Measurements from ENCODE around the gene MAN1A1.

Gene MAN1A1

DNA sequence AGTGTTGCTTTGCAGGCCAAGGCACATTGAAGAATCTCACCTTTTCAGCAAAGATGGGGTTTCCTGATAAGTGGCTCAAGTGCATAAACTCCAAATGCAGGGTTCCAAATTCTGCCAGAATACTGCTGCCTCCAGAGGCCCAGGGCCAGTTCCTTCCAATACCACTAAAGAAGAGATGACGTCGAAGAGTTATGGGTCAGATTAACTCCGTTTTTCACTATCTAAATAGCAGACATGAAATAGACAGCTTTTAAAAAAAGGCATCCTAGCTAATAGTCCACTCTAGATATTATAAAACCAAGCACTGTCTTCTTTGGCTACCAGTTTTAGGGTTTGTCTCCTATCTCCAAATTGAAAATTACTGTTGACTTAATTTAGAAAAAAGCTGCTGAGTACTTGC, 144.8 kb downstream of the MAN1A1 start:
- no peak for DNase-seq (ENCODE audit: extremely low read depth in 1 of 2, low read depth in 1 of 2)

DNA sequence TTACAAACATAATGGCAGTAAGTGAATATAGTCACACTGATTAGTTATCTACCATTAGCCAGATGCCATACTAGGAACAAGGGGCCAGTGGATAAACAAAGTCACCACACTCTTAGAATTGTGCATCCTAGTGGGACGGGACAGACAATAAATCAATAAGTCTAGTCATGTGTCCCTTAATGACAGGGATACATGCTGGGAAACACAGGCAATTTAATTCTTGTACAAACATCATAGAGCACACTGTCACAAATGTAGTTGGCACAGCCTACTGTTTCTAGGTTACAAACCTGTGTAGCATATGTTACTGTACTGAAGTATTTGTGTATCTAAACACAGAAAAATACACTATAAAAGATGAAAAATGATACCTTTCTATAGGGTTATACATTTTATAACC, 148.1 kb downstream of the MAN1A1 start:
- no peak for DNase-seq (ENCODE audit: extremely low read depth in 1 of 2, low read depth in 1 of 2)

DNA sequence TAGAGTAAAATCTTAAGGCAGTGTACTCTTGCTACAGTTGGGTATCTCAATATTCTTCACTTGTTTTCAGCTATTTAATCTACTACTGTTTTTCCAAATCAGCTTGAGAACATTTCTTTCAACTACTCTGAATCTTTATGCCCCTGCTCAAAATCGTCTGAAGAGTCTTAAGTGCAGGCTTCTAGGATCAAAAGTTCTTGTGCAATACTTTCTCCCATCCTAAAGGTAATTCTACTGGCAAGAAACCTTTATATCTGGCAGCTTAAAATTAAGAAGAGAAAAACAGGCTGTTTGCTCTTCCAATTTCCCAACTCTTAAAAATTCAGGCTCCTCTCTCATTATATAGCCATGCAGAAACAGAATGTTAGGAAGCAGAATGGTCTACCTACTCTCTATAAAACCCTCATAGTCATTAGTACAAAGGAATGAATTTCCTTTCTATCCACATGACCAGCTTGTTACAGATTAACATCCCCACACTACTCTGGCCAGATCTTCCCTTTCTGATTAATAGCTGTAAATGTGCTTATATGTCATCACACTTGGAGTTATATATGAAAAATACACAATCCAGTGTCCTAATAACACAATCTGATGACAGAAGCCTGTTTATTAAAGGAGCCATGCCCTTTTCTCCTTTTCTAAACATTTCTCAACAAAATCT, 148.9 kb downstream of the MAN1A1 start:
- DNase-seq (ENCODE audit: extremely low read depth in 1 of 2, low read depth in 1 of 2): no peak

DNA sequence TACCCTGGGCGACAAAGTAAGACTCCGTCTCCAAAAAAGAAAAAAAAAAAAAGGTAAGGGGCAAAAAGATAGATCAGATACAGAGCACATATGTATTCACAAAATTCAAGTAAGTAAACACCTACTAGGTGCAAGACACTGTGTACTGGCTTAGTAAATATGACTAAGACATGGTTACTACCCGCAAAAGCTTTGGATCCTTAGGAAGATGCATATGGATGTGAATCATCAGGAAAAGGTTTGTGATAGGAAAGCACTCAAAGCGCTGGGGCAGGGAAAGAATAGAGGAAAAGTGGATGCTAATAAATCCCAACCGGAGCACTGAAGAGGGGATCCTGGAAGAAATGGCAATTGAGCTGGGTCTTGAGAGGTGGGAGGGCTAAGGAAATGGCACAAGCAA, 152.3 kb downstream of the MAN1A1 start:
- no peak for DNase-seq (ENCODE audit: extremely low read depth in 1 of 2, low read depth in 1 of 2)

DNA sequence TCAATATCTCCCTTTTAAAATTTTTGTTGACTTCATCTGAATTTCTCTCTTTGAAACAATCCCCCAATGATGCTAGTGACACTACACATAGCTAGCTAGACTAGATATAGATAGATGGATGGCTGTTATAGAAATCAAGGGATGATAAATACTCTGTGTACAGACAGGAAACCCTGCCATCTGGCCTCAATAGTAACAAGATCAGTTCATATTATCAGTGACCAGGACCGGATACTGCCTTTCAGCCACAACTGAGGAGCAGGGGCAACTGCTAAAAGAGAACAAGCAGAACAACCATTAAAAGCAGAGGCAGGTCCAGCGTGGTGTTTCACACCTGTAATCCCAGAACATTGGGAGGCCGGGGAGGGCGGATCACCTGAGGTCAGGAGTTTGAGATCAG, 152.8 kb downstream of the MAN1A1 start:
- DNase-seq (ENCODE audit: extremely low read depth in 1 of 2, low read depth in 1 of 2): no peak

DNA sequence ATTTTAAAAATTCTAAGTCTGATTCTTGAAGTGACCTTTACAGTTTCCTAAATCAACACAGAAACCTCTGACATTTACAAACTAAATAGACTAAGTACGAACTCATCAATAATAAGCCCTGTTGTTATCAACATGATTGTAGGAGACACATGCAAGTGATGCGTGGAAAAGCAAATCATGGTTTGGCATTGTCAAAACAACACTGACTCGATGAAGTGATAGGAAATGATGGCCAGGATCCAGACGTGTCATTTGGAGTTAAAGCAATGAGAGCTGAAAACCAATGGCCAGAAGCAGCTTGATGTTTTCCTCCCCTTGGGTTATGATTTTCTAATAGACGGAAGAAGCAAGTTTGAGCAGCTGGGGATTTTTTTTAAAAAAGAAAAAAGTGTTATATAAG, 153.7 kb downstream of the MAN1A1 start:
- no peak for DNase-seq (ENCODE audit: extremely low read depth in 1 of 2, low read depth in 1 of 2)

DNA sequence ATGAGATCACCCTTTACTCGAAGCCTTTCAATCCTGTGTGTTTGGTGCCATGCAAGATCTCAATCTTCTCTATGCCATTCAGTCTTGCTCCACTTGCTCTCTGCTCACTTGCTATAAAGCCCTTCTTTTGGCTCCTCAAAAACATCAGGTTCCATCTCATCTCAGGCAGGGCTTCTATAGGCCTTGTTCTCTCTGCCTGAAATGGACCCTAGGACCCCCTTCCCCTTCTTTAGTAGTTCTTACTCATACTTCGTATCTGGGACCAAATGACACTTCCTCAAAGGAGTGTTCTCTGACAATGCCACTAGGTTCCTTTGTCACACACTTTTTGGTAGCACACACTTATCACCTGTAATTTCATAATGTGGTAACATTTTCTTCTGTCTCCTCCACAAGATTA, 154.4 kb downstream of the MAN1A1 start:
- no peak for DNase-seq (ENCODE audit: extremely low read depth in 1 of 2, low read depth in 1 of 2)

DNA sequence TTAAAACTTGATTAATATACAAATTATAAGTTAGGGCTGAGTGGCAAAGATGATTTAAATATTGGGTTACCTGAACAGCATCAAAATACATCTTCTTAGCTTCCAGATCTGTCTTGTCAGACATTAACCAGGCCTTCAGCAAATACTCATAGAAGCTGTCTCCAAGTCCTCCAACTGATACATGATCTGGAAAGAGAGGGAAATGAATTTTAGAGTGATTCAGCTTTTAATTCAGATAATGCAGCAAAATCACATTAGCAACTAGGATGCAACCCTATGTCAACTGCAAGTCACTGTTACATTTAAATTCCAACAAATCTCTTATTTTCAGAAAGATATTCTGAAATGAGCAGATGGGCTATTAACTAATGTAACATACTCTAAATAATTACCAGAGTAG, 155.9 kb downstream of the MAN1A1 start:
- no peak for DNase-seq (ENCODE audit: extremely low read depth in 1 of 2, low read depth in 1 of 2)

DNA sequence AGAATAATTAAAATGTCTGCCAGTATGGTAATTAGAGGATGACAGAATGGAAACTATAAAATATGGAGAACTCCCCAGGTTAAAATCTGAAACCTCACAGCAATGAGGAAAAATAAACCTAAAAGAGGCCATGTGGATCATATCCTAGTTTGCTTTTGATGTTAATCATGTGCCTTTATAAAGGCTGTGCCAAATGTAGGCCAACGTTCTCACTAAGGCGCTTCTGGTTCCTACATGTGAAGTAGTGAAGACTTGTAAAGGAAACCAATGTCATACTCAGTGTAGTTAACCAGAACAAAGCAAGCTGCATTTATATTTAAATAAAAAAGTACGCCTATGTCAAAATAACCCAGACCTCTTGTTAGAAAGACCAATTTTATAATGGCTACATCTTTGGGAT, 157.4 kb downstream of the MAN1A1 start:
- DNase-seq (ENCODE audit: extremely low read depth in 1 of 2, low read depth in 1 of 2): no peak

DNA sequence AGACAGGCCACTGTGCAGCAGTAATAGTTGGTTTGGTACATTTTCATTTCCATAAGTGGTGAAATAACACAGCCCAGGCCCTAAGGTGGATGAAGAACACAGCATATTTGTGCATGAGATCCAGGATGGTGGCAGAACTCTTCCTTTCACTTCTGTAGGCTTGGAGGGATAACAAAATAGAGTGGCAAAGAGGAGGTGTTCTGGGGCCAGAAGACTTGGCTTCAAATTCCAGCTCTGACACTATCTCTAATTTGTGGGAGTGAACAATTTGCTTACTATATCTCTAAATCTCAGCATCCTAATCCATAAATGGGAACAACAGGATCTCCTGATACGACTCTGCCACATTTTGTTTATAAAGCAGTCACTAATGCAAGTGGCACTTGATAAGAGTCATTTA, 159.4 kb downstream of the MAN1A1 start:
- DNase-seq (ENCODE audit: extremely low read depth in 1 of 2, low read depth in 1 of 2): no peak

DNA sequence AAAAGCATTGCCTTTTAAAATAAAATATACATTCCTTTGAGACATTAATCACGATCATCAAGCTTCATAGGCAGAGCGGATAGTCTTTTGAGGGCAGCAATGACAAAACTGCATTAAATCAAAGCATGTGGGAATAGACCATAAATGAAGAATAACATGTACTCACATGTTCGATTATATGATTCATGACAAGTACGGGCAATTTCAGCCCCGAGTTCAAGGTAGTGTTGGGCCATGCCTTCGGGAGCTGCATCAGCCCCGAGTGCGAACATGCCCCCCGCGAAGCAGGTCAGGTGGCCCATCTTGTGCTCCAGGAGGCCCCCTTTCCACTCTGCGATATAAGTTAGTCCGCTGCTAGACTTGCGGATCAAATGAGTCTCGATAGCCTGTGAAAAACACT, 160.1 kb downstream of the MAN1A1 start:
- DNase-seq (ENCODE audit: extremely low read depth in 1 of 2, low read depth in 1 of 2): no peak

DNA sequence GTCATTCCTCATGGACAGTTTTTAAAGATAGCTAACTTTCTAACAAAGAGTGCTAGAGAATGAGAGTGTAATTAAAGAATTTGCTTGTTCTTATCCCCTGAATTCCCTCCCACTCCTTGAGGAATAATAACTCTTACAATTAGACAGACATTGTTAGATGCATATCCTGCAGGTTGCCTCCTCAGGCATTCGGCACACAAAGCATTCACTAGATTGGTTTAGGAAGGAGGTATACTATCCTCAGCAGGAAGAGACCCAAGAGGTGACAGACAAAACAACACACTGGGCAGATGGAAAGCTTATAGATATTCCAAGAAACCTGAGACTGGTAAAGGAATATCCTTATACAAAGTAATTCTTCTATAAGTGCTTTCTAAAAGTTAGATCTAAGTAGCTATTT, 162.0 kb downstream of the MAN1A1 start:
- no peak for DNase-seq (ENCODE audit: extremely low read depth in 1 of 2, low read depth in 1 of 2)

DNA sequence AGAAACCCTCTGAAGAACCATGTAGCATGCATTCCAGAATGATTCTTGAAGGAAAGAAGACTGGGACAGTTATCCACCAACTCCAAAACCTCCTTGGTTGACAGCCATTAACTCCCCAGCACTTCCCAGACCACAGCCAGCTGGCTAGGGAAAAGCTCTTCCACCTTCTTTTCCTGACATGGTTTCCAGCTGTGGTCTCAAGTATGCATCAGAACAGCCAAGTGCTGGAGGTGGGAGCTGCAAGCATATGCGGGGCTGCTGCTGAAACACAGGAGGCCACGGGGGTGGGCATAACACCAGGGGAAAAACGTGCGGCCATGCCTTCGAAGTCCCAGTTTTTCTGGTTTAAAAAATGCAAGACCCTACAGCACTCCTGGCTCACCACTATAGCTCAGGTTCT, 163.1 kb downstream of the MAN1A1 start:
- DNase-seq (ENCODE audit: extremely low read depth in 1 of 2, low read depth in 1 of 2): no peak

DNA sequence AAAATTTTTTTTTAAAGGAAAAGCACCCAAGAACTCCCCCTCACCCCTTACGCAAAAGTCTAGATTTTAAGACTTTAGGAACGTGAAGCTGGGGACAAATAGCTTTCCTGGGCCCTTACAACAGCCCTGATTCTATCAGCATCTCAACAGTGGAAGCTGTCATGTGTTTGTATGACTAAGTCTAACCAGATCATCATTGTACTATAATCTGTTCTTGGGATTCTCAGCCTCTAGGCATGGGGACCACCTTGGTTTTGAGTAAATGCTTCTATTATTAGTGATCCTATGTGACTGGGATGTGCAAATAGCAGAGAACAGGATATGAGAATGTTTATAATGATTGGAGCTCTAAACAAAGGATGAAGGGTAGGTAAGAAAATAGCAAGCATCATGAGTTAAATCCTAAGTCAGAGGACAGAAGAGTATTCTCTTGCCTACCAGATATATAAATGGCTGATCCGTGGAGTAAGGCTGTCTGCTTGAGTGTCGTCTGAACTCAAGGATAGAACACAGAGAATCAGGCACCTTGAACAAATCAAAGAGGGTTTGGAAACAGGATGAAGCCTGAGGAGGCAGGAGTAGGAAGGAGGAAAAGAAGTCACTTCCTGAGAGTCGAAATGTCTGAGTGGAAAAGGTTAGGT, 165.4 kb downstream of the MAN1A1 start:
- no peak for DNase-seq (ENCODE audit: extremely low read depth in 1 of 2, low read depth in 1 of 2)

DNA sequence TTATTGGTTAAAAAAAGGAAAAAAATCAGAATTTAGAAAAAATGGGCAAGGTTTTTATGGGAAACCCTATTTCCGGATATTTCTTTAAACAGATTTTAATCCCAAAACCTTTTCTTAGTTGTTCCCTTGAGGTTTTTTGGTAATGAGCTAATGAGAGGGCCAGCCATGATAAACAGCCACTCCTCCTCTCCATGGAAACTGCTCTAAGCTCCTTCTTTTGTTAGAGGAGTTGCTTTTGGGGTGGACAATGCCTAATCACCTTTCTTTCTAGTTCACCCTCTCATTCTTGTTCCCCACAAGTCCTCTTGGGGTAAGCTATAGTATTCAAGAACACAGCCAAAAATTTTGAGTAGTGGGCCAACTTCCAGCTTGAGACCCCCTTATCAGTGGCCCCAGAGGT, 166.1 kb downstream of the MAN1A1 start:
- no peak for DNase-seq (ENCODE audit: extremely low read depth in 1 of 2, low read depth in 1 of 2)

DNA sequence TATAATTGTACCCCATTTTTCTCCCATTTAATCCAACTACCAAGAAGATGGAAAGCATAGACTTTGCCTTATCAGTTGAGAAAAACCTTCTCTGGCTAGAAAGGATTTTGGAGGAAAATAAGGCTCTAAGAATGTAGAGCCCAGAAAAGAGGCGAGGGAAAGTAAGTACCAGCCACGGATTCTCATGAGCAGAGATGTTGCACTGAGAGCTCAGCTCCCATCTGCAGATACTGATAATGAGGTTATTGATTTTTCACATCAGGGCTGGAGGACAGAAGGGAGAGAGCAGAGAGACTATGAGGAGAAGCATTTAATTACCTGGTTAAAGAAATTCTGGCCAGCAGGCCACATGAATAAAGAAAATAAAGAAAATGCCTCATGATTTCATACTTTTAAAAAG, 166.7 kb downstream of the MAN1A1 start:
- DNase-seq (ENCODE audit: extremely low read depth in 1 of 2, low read depth in 1 of 2): no peak

DNA sequence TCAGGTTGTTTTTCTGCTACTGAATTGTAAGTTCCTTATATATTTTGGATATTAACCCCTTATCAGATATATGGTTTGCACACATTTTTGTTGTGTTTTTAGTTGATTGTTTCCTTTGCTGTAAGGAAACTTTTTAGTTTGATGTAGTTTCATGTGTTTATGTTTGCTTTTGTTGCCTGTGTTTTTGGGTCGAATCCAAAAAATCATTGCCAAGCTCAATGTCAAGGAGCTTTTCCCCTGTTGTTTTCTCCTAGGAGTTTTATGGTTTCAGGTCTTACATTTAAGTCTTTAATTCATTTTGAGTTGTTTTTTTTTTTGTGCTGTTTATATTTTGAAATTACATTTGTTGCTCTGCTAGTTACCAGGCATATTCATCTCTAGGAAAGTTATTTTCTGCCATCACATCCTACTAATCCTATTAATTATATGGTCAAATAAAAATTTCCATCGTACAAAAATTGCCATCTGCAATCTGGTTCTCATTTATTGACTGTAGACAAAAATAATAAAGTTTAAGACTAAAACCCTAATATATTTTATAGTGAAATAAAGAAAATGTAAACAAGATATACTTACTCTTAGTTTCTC, 167.3 kb downstream of the MAN1A1 start:
- DNase-seq (ENCODE audit: extremely low read depth in 1 of 2, low read depth in 1 of 2): no peak

DNA sequence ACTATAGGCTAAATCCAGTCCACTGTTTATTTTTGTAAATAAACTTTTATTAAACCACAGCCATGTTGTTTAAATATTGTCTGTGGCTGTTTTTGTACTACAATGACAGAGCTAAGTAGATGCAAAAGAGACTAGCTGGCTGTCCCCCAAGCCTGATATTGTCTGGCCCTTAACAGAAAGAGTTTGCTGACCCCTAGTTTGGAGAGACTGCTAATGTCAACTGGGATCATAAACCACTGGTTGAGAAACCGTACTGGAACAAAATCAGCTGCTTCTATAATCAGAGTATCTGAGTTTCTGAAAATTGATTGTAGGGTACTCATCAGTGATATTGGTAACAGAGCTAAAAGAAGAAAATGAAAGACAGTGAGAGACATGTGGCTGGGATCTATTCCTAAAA, 168.5 kb downstream of the MAN1A1 start:
- no peak for DNase-seq (ENCODE audit: extremely low read depth in 1 of 2, low read depth in 1 of 2)

DNA sequence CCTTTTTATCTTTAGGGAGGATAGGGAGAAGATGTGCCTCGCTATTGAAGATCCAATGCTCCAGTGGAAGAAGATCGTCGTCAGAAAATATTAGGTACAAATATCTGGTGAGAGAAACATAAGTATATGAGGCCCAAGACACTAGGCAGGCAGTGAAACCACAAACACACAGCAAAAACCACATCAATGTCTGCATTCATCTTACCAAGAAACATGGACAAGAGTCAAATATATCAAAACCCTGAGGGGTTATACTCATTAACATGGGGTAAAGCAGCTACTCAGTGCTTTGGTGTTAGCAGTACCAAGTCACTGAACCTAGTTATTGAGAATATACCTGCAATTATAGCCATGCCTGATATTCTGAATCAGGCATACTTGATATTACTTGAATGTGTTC, 169.7 kb downstream of the MAN1A1 start:
- DNase-seq (ENCODE audit: extremely low read depth in 1 of 2, low read depth in 1 of 2): no peak

DNA sequence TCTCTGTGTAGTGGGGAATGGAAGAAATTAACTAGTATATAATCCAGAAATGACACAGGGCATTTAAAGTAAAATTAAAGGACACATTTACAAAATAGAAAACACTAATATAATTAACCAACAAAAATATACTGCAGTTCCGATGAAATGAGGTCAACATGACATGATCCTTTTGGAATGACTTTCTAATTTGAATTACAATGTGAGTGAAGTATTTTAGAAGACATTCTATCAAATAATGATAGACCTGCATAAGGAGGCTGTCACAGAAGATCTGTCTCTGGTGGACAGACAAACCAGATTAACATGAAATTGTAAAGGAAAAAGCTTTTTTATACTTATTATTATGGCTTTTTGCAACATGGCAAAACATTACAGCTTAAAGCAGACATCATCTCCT, 170.5 kb downstream of the MAN1A1 start:
- no peak for DNase-seq (ENCODE audit: extremely low read depth in 1 of 2, low read depth in 1 of 2)

DNA sequence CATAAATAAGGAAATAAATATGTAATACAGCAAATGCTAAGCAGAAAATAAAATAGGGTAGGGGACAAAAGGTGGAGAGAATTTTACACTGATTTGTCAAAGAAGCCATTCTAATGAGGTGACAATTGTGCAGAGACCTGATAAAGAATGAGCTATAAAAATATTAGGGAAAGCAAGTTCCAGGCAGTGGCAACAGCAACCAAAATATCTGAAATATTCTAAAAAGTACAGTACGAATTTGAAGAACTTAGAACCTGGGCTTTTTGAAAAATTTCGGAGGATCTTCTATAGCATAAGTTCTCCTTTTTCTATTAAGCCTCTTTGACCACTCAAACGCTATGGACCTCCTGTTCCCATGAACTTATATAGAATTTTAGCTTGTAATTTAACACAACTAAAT, 173.1 kb downstream of the MAN1A1 start:
- no peak for DNase-seq (ENCODE audit: extremely low read depth in 1 of 2, low read depth in 1 of 2)

DNA sequence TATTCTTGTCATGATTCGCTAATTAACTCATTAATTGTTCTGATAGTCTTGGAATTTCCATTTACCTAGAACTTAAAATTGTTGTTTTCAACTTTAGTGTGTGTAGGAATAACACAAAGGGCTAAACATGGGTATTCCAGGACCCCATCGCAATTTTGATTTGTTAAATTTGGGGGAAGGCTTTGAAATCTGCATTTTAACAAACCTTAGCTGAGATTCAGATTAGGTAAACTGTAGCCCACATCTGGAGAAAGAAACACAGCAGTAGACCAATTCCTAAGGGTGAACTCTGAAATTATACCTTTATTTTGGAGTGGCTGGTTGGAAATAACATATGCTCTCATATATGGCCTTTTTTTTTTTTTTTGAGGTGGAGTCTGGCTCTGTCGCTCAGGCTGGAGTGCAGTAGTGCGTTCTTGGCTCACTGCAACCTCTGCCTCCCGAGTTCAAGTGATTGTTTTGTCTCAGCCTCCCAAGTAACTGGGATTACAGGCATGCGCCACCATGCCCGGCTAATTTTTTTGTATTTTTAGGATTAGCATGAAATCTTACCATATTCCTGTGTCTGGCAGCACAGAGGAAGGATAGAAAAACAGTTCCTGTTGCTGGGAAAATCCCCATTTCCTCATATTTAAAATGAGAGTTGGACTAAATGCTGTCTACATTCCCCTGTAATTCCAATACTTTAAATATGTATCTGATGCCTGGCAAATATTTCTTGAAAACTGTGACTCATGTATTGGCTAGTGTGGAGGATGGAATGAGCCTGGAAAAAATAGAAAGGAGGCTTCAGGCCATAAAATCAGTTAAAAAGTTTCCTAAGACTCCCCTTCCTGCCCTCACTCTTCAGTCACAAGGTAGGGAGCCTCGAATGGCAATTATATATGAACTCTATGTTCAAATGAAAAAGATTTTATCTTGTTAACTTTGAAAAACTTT, 174.4 kb downstream of the MAN1A1 start:
- DNase-seq (ENCODE audit: extremely low read depth in 1 of 2, low read depth in 1 of 2): no peak
